Inferior parietal cortex (tissue), 1 donor: ENCODE data around the gene TMEM52.

ENCODE experiments used
- DNase-seq: peaks from one replicate; pipeline ENCODE4 v3.0.0-alpha.2; 2016; ENCODE audit errors: extremely low spot score

Gene TMEM52

DNA sequence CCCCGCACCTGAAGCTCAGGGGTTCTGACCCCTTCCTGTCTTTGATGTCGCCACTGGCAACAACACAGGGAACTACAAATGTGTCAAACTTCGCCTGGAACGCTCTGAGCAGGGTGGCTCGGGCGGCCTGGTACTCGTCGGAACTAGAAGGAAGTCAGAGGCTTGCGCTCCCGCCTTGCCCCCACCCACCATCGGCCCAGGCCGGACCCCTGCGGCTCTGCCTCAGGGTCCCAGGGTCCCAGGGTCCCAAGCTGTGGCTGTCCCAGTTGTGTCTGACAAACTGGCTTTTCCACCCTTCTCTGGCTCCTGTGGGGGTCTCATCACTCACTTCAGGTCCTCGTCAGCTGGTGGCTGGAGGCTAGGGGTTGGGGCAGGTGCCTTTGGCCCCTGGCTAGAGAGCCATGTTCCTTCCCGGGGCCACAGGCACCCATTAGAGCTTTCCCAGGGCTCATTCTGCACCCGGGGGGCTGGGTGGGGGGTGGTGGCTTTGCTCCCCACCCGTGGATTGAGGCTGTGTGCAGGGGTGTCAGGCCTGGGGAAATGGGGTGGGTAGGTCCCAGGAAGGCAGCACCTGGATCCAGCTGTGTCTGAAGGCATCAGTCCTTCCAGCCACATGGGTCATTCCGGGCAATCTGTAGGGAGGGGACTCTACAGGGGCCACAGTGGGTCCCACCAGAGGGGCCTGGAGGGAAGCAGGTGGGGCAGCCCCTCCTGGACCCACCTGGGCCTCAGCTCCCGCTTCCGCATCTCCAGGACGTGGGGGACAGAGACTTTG lies 8.0 kb upstream of the TMEM52 start:
- DNase-seq = no peak

DNA sequence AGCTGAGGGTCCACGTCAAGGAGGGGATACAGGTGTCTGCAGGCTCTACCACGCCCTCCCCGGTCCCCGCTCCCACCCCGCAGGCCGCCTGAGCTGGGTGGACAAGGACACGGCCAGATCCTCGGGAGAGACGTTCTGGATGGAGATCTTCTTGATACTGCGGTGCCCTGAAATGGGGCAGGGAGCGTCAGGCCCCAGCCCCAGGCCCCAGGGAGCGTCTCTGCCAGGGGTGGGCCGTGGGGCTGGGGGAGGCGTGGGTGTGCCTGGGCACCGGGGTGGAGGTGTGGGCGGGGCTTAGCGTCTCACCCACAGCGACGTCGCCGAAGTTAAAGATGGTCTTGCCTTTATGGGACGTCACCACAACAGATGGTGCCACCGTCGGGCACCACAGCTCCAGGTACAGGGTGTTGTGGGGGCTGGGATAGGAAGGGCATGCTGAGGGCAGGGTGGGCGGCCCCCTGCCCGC lies 7.3 kb upstream of the TMEM52 start:
- no peak for DNase-seq

DNA sequence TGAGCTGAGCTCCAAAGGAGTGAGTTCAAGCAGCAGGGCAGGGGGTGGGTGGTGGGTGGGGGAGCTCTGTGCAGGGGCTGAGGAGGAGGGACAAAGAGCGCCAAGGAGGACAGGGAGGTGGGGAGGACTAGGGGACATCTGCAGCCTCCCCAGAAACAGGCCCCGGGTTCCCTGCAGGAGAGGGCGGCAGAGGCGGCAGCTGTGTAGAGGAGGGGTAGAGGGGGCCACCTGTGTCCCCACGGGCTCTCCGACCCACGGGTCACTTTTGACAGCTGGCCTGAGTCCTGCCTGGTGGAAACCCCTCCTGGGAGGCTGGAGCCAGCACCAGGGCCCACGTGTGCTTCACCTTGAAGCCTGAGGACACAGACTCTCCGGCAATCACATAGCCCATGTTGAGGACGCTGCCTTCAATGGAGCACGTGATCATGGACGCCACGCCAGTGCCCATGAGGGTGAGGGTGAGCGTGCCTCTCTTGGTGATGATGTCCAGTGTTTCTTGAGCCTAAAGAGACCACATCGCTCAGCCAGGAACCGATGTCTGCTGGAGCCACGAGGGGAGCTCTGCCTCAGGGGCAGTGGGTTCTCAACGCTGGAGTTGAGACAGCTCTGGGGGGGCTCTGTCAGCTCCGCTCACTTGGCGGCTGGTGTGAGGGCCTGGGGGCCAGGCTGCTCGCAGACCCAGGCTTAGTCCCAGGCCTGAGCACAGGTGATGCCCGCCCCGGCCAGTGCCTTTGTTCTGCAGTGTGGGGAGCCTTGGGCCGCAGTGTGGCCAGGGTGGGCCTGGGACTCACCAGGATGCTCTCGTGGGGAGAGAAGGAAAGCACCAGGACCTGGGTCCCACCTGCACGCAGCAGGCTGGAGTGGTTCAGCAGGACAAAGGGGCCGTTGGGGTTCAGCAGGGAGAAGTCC lies 6.6 kb upstream of the TMEM52 start:
- no peak for DNase-seq

DNA sequence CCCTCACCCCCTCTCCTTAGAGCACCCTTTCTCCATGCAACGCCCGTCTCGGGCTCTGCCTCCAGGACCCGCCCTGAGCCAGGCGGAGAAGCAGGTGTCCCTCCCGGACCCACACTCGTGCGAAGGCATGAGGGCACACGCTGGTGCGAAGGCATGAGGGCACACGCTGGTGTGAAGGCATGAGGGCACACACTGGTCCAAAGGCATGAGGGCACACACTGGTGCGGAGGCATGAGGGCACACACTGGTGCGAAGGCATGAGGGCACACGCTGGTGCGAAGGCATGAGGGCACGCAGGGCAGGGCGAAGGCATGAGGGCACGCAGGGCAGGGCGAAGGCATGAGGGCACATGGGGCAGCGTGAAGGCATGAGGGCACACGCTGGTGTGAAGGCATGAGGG lies 5.8 kb upstream of the TMEM52 start:
- DNase-seq = no peak

DNA sequence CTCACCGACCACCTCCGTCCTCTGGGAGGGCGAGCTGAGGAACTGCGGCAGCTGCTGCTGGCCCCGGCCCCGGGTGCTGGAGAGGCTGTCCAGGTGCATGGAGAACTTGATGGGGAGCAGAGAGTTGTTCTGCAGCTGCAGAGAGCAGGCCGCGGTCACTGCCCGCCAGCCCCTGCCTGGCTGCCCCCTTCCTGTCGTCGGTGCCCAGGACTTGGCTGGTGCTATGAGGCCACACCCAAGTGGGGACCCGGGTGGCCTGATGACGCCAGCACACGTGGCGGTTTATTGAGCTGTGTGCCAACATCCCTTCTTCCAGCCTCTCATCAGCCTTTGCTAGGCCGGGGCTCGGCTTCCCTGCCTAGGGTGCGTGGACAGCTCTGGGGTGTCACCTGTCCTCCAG lies 5.3 kb upstream of the TMEM52 start:
- DNase-seq = no peak

DNA sequence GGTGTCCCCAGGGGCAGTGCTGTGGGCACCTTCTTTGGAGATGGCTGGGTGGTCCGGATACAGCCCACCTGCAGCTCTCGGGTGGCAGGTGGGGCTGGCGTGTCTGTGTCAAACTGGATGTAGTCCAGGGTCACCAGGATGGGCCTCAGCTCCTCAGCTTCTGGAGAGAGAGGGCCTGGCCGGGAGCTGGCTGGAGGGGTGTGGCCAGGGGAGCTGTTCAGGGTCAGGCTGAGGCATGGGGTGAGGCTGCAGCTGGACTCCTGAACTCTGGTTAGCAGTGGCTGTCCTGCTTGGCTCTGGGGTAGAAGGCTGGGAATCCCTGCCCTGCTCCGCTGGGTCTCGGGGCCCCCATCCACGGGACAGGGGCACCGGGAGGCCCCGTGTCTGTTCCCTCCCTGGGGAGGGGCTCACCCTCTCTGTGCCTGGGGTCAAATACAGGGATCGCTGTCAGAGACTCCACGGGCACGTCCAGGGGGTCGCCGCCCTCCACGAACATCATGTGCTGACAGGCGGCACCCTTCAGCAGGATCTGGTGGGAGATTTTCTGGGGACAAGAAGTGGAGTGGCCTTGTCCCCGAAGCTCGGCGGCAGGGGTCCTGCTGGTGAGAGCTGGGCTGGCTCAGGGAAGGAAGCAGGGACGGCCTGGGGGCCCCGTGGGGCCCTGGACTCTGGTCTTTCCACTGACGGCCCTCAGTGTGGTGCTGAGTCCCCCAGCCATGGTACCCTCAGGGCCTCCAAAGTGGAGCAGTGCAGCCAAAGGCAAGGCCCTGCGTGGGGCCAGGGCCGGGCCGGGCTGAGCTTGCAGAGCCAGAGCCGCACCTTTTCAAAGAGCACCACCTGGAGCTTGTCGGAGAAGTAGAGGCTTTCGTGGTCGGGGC lies 4.1 kb upstream of the TMEM52 start:
- DNase-seq = no peak

DNA sequence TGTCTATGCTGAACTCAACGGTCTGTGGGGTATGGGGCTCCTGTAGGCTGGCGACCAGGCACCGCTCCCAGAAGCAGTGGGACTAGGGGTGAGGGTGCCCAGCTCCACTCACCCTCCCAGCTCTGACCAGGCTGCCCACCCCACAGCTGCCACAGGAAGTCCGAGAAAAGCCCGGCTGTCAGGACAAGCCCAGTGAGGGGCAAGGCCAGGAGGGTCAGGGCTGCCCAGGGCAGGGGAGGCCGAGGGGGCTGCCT lies 3.5 kb upstream of the TMEM52 start:
- no peak for DNase-seq

DNA sequence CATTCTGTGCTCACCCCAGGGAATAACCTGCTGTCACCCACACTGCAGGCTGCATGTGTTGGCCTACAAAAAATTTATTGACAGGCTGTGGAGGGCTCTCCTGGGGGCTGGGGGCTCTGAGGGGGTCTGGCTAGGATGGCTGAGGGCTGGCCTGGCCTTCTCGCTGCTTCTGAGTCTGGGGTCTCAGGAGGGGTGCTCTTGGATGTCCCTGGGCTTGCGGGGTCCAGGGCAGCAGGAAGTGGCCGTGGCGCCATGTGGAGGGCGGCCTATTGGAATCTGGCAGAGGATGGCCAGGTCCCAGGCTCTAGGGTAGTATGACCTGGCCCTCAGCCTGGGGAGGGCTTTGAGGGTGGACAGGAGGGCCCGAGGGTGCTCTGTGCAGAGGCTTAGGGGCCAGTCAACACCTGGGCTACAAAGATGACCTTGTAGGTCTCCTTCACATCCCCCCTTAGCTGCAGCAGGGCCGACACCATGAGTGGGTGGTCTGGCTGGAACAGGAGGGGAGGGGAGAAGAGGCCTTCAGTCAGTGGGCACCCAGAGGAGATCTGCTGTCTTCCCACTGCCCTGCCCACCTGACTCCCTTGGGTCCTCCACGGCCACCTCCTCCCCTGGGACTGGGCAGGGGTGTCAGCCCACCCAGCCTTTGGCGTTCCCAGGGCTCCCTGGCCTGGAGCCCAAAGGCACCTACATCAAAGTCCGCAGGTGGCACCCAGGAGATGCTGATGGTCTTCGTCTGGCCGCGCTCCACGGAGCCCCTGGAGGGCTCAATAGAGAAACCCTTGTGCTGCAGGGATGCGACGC lies 3.0 kb upstream of the TMEM52 start:
- no peak for DNase-seq

DNA sequence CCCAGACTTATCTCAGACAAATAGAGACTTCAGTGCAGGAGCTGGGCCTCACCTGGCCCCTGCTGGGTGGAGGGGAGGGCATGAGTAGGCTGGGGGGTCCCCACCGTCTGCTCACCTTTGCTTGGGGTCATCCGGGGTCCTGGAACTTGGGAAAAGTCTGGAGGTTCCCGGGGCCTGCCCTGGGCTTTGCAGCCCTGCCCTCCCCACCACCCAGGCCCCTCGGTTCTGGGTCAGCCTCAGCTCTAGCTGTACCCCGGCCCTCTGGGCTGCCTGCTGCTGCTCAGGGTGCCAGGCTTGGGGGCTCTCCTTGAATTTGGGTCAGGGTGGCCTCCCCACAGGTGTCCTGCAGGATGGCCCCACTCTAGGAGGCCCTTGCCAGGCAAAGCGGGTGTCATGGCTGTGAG lies 2.4 kb upstream of the TMEM52 start:
- DNase-seq = no peak

DNA sequence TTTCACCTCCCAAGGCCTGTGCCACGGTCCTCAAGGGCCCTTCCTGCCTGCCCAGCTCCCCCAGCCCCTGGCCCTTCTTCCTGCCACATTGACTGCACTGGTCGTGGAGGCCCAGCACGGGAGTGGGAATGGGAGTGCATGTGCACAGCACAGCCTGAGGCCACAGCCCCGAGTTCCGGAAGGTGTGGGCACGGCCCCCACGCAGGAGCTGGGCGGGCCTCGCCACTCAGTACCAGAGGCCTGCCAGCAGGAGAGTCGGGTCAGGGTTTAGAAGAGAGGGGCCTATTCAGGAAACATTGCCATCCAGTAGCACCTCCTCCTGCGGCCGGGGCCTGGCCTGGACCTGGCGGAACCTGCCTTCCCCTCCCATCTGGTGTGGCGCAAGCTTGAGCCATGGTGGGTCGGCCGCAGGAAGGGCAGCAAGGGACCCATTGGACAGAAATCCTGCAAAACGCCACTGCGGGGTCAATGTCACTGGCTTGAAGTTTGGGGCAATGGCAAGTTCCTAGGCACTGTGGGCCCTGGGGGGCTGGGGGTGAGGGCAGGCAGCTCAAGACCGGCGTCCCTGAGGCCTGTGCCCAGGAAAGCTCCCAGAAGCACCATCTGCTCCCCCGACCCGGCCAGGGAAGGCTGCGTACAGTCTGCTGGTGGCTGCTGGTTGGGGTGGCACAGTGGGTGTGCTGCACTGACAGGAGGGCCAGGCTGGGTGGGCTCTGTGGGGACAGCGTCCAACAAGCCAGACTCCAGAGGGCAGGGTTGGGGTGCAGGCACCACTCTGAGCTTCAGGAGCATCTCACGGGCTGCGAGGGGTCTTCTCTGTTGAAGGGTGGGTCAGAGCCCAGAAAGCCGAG lies 1.8 kb upstream of the TMEM52 start:
- DNase-seq = no peak

DNA sequence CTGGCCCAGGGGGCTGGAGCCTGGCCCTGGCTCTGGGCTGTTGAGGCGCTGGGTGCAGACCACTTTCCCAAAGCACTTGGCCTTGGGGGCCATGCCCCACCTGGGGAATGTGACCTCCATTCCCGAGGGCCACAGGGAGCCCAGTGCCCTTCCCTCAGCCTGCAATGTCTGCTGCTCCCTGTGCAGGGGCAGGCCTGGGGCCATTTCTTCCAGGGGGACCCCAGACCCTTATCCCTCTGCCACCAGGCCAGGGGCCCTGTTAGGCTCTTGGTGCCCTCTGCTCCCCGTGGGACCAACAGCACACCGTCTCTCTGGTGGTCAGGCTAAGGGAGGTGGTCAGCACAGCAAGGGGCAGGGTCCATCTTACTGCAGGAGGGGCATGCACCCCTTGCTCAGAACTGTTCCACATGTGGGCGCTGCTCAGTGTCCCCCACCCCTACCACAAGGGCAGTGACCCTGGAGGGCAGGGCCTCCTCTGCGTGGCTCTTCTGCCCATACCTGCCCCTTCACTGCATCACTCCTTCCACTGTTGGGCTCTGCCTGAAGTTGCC lies 1.1 kb upstream of the TMEM52 start:
- DNase-seq = no peak

DNA sequence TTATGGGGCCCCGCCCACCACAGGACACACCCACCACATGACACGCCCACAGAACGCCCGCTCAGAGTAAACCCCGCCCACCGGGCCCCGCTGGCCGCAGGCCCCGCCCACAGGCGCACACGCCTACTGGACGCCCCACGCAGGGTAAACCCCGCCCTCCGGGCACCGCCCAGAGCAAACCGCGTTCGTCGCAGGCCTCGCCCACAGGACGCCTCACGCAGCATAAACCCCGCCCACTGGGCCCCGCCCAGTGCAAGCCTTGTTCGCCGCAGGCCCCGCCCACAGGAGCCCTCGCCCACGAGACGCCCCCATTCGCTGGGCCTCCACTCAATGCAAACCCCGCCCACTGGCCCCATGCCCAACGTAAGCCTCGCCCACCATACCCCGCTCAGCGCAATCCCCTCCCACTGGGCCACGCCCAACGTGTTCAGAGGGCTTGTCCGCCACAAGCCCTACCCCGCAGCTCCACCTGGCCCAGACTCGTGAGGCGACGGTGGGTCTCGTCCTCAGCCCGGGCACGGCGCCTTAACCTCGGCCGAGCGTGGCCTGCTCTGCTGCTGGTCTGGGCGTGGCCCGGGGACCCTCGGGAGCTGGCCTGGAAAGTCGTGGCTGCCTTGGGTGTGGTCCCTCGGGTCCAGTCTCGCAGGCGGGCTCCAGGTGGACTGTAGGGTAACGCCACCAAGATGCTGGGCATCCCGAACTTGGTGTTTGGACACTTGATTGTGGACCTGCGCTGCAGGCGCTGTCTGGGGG lies 401 bp upstream of the TMEM52 start:
- peak; percentile 90 for DNase-seq

DNA sequence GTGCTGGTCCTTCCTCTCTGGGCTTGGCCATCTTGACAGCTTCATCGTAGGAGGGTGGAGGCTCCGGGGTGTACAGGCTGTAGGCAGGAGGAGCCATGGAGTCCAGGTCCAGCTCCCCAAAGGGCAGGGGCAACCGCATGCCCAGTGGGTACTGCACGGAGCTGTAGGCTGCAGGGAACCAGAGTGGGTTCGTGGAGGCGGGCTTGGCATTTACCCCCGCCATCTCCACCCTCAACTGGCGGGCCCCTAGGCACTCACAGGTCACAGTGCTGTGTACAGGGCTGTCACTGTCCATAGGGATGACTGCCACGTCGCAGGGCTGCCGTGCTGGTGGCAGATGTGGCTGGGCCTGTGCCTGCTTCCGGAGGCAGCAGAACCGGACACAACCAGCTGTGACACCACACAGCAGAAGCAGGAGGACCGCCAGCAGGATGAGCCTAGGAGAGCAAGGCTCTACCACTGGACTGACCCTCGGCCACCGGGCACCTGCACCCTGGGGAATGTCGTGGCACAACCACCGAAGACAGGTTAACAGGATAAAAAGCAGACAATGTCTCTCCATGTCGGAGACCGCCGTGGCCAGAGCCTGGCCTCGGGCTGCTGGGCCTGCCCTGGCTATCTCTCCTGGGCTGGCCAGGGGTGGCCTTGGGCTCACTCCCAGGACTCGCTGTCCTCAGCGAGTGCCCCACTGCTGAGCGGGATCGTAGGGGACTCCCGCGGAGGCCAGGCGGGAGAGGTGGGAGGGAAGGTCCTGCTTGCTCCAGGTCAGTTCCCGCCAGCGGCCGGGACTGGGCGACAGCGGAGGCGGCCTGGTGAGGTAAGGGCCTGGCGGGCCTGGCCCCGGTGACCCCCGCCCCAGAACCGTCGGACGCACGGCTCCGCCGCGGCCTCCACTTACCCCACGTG lies 831 bp downstream of the TMEM52 start:
- DNase-seq = no peak

DNA sequence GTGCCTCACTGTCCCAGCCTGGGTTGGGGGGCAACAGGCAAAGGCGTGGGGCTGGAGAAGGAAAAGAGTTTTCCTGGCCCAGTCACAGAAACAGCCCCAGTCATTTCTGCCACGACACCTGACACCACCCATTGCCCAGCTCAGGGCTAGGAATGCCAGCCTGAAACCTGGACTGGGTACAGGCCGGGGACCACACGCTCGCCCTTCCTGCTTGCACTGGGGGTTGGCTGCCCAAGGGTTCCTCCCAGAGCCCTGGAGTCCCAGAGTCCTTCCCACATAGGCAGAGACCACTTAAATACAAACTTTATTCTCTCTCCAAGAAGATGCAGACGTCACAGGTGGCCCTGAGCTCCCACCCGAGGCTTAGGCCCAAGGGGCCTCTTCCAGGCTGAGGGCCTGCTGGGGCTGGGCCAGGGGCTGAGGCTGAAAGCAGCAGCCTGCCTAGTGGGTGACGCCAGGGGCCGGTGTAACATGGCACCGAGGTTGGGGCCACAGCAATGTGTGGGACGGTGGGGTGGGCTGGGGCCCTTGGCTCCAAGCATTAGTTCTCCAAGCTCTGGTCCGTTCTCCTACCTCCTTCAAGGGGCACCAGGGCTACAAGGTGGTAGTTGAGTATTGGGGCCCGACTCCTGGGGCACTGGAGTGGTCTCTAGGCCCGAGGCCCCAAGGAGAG lies 1.6 kb downstream of the TMEM52 start:
- no peak for DNase-seq

DNA sequence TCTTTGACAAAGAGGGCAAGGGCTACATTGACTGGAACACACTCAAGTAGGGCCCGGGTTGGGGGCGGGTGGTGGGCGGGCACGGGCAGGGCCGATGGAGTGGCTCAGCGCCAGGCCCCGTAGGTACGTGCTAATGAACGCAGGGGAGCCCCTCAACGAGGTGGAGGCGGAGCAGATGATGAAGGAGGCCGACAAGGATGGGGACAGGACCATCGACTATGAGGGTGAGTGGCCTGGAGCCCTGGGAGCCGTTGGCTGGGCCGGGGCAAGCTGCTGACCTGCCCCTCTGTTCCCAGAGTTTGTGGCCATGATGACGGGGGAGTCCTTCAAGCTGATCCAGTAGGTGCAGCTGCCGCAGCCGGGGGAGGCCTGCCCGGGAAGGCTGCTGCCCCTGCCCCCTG lies 2.2 kb downstream of the TMEM52 start:
- DNase-seq = no peak

DNA sequence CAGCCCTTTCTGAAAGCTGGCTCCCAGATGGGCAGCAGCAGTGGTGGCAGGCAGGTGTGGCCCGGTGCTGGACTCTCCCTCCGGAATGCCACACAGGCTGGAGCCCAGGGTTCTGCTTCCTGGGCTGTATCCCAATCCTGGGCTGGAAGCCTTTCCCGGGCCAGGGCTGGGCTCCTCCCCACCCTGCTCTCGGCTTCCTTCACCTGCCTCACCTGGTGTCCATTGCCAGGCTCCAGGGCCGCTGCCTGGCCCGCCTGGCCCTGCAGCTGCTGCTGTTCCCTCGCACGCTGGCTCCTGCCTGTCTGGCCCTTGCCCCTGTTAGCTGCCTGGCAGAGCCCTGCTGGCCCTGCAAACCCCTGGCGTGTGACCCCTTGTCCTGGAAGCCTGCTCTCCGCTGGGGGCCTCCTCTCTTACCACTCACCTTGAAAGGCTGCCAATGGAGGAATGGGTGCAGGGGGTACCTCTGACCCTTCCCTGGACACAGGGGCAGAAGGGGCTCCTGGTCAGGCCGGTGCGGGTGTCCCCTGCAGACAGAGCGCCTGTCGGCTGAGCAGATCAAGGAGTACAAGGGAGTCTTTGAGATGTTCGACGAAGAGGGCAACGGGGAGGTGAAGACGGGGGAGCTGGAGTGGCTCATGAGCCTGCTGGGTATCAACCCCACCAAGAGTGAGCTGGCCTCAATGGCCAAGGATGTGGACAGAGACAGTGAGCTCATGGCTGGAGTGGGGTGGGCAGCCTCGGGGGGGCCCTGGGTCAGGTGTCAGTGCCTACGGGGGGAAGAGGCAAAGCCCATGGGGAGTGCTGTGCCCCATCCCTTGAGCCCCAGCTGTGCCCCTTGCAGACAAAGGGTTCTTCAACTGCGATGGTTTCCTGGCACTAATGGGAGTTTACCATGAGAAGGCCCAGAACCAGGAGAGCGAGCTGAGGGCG lies 2.9 kb downstream of the TMEM52 start:
- no peak for DNase-seq
